Caco-2 (cell line): ENCODE measurements around the gene FLT1. TPM values are rescaled to one million over a fixed set of nuclear protein-coding genes. Genes with fewer than 3 reads are reported as not detected.

Experiments used
- BruUV-seq: library from RNA; stranded (reverse); fragments of 400-500 nt; replicated peaks from 2 replicates; lab custom pipeline; 2021; lab: Mats Ljungman, UMichigan
- CTCF ChIA-PET: fragments of 300-600 bp; sonication (Branson Sonifier 250); formaldehyde crosslinking; loops from one replicate; lab custom pipeline; 2022; ENCODE audit warnings: antibody characterized with exemption; lab: Charles Lee
- POLR2A ChIA-PET: fragments of 300-600 bp; sonication (Branson Sonifier 250); formaldehyde crosslinking; loops from one replicate; lab custom pipeline; 2022; ENCODE audit warnings: antibody characterized with exemption; lab: Charles Lee
- DNase-seq, 2 experiments: peaks; one replicate each; pipeline versions ENCODE4 v3.0.0 to v3.0.0-alpha.2; 2020 to 2022
- H3K27me3 ChIP-seq: replicated peaks from 2 replicates; pipeline ENCODE4 v1.6.0; 2011; ENCODE audit warnings: low read length; ENCODE audit not compliant: control insufficient read depth, insufficient read depth
- H3K36me3 ChIP-seq: 2 replicates; pipeline ENCODE4 v1.5.1; 2011; ENCODE audit warnings: low read length; ENCODE audit not compliant: control insufficient read depth, insufficient read depth
- H3K4me1 ChIP-seq: fragments of 250-450 bp; sonication (Bioruptor Pico); 2 replicates; pipeline ENCODE4 v1.5.1; 2020; ENCODE audit warnings: mild to moderate bottlenecking
- H3K4me3 ChIP-seq: 2 replicates; pipeline ENCODE4 v1.5.1; 2011; ENCODE audit warnings: low read depth, mild to moderate bottlenecking, control low read depth, low read length
- H3K9me3 ChIP-seq: fragments of 250-450 bp; sonication (Bioruptor Pico); 2 replicates; pipeline ENCODE4 v1.5.1; 2020; ENCODE audit warnings: mild to moderate bottlenecking, moderate library complexity
- H3K27ac Mint-ChIP-seq: one replicate; pipeline ENCODE4 v1.8.0; 2022; ENCODE audit warnings: mixed read lengths; ENCODE audit not compliant: unreplicated experiment
- H3K27me3 Mint-ChIP-seq: one replicate; pipeline ENCODE4 v1.8.0; 2022; ENCODE audit warnings: mixed read lengths; ENCODE audit not compliant: insufficient read depth, unreplicated experiment
- H3K36me3 Mint-ChIP-seq: one replicate; pipeline ENCODE4 v1.8.0; 2022; ENCODE audit warnings: mild to moderate bottlenecking, mixed read lengths; ENCODE audit not compliant: insufficient read depth, unreplicated experiment
- H3K4me1 Mint-ChIP-seq: one replicate; pipeline ENCODE4 v1.8.0; 2022; ENCODE audit warnings: low read depth, mixed read lengths; ENCODE audit not compliant: unreplicated experiment
- H3K4me3 Mint-ChIP-seq: one replicate; pipeline ENCODE4 v1.8.0; 2022; ENCODE audit warnings: mild to moderate bottlenecking, moderate library complexity, mixed read lengths; ENCODE audit not compliant: unreplicated experiment
- H3K9me3 Mint-ChIP-seq: one replicate; pipeline ENCODE4 v1.8.0; 2022; ENCODE audit warnings: mixed read lengths; ENCODE audit not compliant: unreplicated experiment
- CTCF ChIP-seq, 2 experiments: fragments of 200-600 bp in 1 of 2; IDR thresholded peaks; 1 replicate in 1 of 2; 2 replicates in 1 of 2; pipeline versions ENCODE4 v1.5.1 to v1.8.0; 2011 to 2022; ENCODE audit warnings: antibody characterized with exemption in 1 of 2, control low read depth in 1 of 2, inconsistent platforms in 1 of 2, low read depth in 1 of 2, low read length in 1 of 2, mild to moderate bottlenecking in 1 of 2, moderate library complexity in 1 of 2; ENCODE audit not compliant: insufficient read depth in 1 of 2, severe bottlenecking in 1 of 2, unreplicated experiment in 1 of 2
- intact Hi-C: fragments of 100-400 bp; cut with micrococcal nuclease; formaldehyde crosslinking; loops from one replicate; pipeline ENCODE4 v1.10.0; 2022; ENCODE audit not compliant: unreplicated experiment
- total RNA-seq: library from RNA; stranded (reverse); gene quantifications from 2 replicates; pipeline ENCODE4 v1.2.3, GENCODE V29; 2022

The FLT1 gene
- total RNA-seq, 1 experiment from 2014 or later = 0.66 TPM

- no peaks in the 10 kb centered on the region for H3K4me1 ChIP-seq
- ChIA-PET POLR2A (no interaction called here), CTCF (no interaction called here)
- peaks cover 5% of the 10 kb centered on the region for H3K27me3 Mint-ChIP-seq
- no peak overlapping the region for H3K27ac Mint-ChIP-seq
- no peak overlapping the region for H3K4me3 Mint-ChIP-seq
- no peaks in the 10 kb centered on the region for H3K36me3 ChIP-seq
- no peaks in the 10 kb centered on the region for H3K9me3 Mint-ChIP-seq
- no peaks in the 10 kb centered on the region for H3K9me3 ChIP-seq
- intact Hi-C loops = no loop called here
- no peaks in the 10 kb centered on the region for H3K27me3 ChIP-seq
- no peak for TF ChIP-seq CTCF (IDR thresholded peaks at IDR 0.05; ENCODE audit: insufficient read depth in 1 of 2, low read depth in 1 of 2, low read length in 1 of 2, severe bottlenecking in 1 of 2, unreplicated experiment in 1 of 2)
- H3K4me1 Mint-ChIP-seq = no peaks in the 10 kb centered on the region
- BruUV-seq = no TSS peak
- H3K36me3 Mint-ChIP-seq = no peaks in the 10 kb centered on the region
- no peak for DNase-seq
- no peak overlapping the region for H3K4me3 ChIP-seq
Measured at GRCh38 chr13:28394422-28394821, 100.5 kb downstream of the FLT1 start.

- POLR2A ChIA-PET = no interaction called here
- Mint-ChIP-seq H3K36me3 (no peaks in the 10 kb centered on the region), H3K4me1 (no peaks in the 10 kb centered on the region), H3K9me3 (no peaks in the 10 kb centered on the region), H3K27me3 (no peaks in the 10 kb centered on the region), H3K27ac (no peak overlapping the region), H3K4me3 (no peak overlapping the region)
- intact Hi-C loops = no loop called here
- no peak for DNase-seq
- Histone ChIP-seq H3K4me3 (no peak overlapping the region), H3K36me3 (no peaks in the 10 kb centered on the region), H3K9me3 (no peaks in the 10 kb centered on the region), H3K4me1 (no peaks in the 10 kb centered on the region), H3K27me3 (no peaks in the 10 kb centered on the region)
- CTCF ChIA-PET = no interaction called here
- no peak for TF ChIP-seq CTCF (IDR thresholded peaks at IDR 0.05; ENCODE audit: insufficient read depth in 1 of 2, low read depth in 1 of 2, low read length in 1 of 2, severe bottlenecking in 1 of 2, unreplicated experiment in 1 of 2)
- no TSS peak for BruUV-seq
Measured at GRCh38 chr13:28392896-28393505, 101.9 kb downstream of the FLT1 start.

GRCh38 chr13:28392428-28392827, 102.5 kb downstream of the FLT1 start:
- H3K27ac Mint-ChIP-seq = no peak overlapping the region
- no peaks in the 10 kb centered on the region for H3K4me1 Mint-ChIP-seq
- no peak for DNase-seq
- Histone ChIP-seq H3K4me3 (no peak overlapping the region), H3K4me1 (no peaks in the 10 kb centered on the region), H3K36me3 (no peaks in the 10 kb centered on the region), H3K27me3 (no peaks in the 10 kb centered on the region), H3K9me3 (no peaks in the 10 kb centered on the region)
- ChIA-PET CTCF (no interaction called here), POLR2A (no interaction called here)
- no peak overlapping the region for H3K4me3 Mint-ChIP-seq
- H3K9me3 Mint-ChIP-seq = no peaks in the 10 kb centered on the region
- no peaks in the 10 kb centered on the region for H3K36me3 Mint-ChIP-seq
- no TSS peak for BruUV-seq
- no peaks in the 10 kb centered on the region for H3K27me3 Mint-ChIP-seq
- intact Hi-C loops = no loop called here
- TF ChIP-seq CTCF (IDR thresholded peaks at IDR 0.05; ENCODE audit: insufficient read depth in 1 of 2, low read depth in 1 of 2, low read length in 1 of 2, severe bottlenecking in 1 of 2, unreplicated experiment in 1 of 2) = no peak
